ENCODE measurements around the gene PROZ. TPM values are rescaled to one million over a fixed set of nuclear protein-coding genes. Genes with fewer than 3 reads are reported as not detected.

The PROZ gene
- total RNA-seq, 2 experiments from 2014 or later, result 0.19 TPM; not detected in 1

DNA sequence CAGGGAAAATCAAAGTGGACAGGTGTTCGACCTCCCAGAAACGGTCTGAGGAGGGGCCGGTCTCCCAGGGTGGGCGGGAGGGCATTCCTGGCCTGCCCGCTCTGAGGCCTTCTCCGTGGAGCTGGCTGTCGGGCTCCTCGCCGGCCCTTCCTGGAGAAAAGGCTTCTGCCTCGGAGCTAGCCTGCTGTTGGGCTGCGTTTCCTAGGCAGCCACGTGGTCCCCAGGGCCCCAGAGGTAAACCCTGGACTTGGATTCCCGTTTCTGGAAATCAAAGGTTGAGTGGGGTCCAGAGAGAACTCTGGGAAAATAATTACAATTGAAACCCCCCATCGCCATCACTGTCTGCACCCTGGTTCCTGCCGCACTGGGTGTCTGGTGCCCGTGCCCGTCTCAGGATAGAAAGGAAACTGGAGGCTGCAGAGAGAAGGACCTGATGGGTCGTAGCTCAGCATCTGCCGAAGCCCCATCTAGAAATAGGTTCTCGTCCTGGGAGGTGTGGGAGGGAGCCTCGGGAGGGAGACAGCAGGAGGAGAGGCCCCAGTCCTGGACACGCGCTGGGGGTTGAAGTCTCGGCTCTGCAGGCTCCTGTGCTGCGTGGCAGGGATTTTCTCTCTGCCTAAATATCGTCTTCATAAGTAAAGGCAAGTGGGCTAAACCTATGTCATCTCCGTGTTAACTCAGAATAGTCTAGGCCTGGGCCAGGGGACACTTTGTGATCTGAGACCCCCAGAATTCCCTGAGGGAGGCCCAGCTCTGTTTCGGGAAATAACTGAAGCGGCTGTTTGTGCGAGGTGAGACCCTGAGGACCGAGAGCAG is 7.7 kb upstream of the PROZ start:
- POLR2A ChIA-PET, result no interaction called here
- H3K27ac Mint-ChIP-seq, result no peak overlapping the region
- CTCF ChIA-PET, result no interaction called here
- no peak for DNase-seq
- H3K9me3 Mint-ChIP-seq, result peaks cover 12% of the 10 kb centered on the region
- no peak overlapping the region for H3K4me3 Mint-ChIP-seq
- H3K36me3 Mint-ChIP-seq (ENCODE audit: low read depth), result peaks cover 10% of the 10 kb centered on the region
- peaks cover 15% of the 10 kb centered on the region for H3K27me3 Mint-ChIP-seq
- peaks cover 22% of the 10 kb centered on the region for H3K4me1 Mint-ChIP-seq

DNA sequence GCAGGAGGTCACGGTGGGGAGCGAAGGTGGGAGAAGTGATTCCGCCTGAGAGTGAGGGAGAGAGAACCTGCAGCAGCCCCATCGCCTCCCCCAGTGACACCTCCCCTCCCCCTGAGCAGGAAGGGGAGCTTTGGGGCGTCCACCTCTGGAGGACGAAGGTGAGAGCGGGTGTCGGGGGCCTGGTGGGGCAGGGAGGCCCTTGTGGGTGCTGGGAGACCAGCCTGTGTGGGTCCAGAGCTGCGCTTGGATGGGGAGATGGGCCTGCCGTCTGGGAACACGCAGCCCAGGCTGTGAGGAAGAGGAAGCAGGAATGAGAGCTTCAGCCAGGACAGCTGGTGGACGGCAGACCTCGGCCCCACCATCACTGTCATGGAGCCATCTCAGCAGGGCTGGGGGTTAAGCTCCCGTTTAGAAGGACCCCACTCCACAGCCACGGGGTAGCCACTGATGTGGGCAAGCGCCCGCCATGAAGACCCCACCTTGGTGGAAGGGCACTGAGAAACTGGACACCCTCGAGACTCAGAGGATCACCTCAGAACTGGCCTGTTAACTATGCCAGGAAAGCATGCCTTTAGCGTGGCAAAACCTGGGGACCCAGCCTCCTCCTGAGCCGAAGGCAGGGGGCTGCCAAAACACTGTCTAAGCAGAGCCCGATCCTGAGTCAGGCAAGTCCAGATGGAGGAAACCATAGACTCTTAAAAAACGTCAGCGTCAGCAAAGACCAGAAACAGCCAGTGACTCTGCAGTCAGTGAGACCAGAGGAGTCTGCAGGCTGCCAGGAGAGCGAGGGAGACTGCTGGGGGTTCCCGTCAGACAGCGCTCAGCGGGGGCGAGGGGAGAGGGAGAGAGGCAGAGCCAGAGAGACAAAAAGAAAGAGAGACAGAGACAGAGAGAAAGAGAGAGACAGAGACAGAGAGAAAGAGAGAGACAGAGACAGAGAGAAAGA is 6.4 kb upstream of the PROZ start:
- H3K27me3 Mint-ChIP-seq, result peaks cover 17% of the 10 kb centered on the region
- DNase-seq, result no peak
- ChIA-PET POLR2A (no interaction called here), CTCF (no interaction called here)
- peaks cover 22% of the 10 kb centered on the region for H3K4me1 Mint-ChIP-seq
- peak overlapping the region; percentile 71 for H3K27ac Mint-ChIP-seq
- peaks cover 12% of the 10 kb centered on the region for H3K36me3 Mint-ChIP-seq (ENCODE audit: low read depth)
- H3K9me3 Mint-ChIP-seq, result peaks cover 17% of the 10 kb centered on the region
- peak overlapping the region; percentile 61 for H3K4me3 Mint-ChIP-seq

DNA sequence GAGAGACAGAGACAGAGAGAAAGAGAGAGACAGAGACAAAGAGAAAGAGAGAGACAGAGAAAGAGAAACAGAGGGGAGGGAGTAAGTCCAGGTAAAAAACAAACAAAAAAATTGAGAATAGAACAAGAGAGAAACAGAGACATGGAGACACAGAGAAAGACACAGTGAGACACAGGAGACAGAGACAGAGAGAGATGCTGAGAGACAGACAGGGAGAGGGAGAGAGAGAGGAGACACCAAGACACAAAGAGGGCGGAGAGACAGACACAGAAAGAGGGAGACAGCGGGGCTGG is 5.8 kb upstream of the PROZ start:
- Mint-ChIP-seq H3K27me3 (peaks cover 23% of the 10 kb centered on the region), H3K9me3 (peaks cover 20% of the 10 kb centered on the region), H3K27ac (peak overlapping the region; percentile 71), H3K4me1 (peaks cover 22% of the 10 kb centered on the region), H3K4me3 (peak overlapping the region; percentile 61), H3K36me3 (ENCODE audit: low read depth) (peaks cover 12% of the 10 kb centered on the region)
- CTCF ChIA-PET, result no interaction called here
- POLR2A ChIA-PET, result no interaction called here
- DNase-seq, result no peak

DNA sequence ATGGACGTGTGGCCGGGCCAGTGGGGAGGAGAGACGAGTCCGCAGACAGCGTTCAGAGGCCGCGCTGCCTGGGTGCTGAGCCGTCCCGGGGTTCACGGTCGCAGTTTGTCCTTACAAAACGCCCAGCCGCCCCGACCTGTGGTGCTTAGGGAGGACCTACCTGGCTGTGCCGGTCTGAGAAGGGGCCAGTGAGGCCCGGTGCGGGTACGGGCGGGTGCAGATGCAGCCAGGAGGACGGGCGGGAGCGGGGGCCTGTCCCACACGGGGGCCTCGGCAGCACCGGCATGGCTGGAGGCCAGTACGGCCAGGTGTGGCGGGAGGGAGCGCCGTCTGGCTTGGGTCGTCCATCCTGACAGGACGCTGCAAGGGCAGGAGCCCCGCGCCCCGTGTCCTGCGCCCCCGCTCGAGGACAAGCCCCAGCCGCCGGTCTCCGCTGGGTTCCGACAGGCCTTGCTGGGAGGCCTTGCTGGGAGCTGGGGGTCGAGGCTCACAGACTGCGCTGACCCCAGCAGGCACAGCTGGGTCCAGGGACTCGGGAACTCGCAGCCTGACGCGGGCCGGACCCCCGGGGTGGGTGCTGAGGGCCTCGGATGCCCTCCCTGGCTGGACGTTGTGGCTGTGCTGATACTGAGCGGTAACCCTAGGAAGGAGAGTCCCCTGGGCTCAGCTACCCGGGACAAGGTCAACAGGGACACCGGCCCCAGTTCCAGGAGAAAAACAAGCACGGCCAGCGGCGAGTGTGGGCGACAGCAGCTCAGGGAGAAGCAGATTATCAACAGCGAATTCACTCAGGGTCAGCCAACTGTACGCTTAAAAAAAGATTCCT is 5.3 kb upstream of the PROZ start:
- H3K36me3 Mint-ChIP-seq (ENCODE audit: low read depth), result peaks cover 12% of the 10 kb centered on the region
- no peak for DNase-seq
- ChIA-PET CTCF (no interaction called here), POLR2A (no interaction called here)
- peak overlapping the region; percentile 62 for H3K4me3 Mint-ChIP-seq
- peak overlapping the region; percentile 71 for H3K27ac Mint-ChIP-seq
- peaks cover 20% of the 10 kb centered on the region for H3K9me3 Mint-ChIP-seq
- peaks cover 22% of the 10 kb centered on the region for H3K4me1 Mint-ChIP-seq
- peaks cover 23% of the 10 kb centered on the region for H3K27me3 Mint-ChIP-seq

DNA sequence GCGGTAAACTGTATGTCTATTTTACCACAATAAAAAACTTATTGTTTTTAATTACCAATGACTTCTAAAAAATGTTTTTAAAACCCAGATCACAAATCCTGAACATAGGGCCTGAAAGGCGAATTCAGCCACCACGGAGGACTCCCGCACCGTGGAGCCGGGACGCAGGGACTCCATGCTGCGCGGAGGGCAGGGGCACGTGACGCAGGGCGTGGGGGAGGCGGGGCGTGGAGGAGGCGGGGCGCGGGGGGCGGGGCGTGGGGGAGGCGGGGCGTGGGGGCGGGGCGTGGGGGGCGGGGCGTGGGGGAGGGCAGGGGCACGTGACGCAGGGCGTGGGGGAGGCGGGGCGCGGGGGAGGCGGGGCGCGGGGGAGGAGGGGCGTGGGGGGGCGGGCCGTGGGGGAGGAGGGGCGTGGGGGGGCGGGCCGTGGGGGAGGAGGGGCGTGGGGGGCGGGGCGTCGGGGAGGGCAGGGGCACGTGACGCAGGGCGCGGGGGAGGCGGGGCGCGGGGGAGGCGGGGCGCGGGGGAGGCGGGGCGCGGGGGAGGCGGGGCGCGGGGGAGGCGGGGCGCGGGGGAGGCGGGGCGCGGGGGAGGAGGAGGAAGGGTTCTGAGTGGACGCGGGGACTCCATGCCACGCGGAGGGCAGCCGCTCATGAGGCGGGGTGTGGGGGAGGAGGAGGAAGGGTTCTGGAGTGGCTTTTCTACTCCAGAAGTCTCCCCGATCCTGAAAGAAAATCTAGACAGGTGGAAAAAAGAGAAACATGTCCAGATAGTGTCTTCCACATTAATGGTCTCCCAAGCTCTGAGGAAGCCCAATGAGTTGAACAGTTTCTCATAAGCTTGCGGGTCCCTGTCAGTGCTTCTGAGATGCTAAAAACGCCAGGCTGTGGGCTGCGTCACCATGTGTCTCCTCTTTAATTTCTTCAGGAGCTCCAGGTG is 4.4 kb upstream of the PROZ start:
- H3K27ac Mint-ChIP-seq, result no peak overlapping the region
- peak; percentile 69 for DNase-seq
- POLR2A ChIA-PET, result no interaction called here
- peaks cover 23% of the 10 kb centered on the region for H3K27me3 Mint-ChIP-seq
- H3K4me3 Mint-ChIP-seq, result peak overlapping the region; percentile 62
- CTCF ChIA-PET, result no interaction called here
- peaks cover 12% of the 10 kb centered on the region for H3K36me3 Mint-ChIP-seq (ENCODE audit: low read depth)
- H3K9me3 Mint-ChIP-seq, result peaks cover 20% of the 10 kb centered on the region
- peaks cover 22% of the 10 kb centered on the region for H3K4me1 Mint-ChIP-seq

DNA sequence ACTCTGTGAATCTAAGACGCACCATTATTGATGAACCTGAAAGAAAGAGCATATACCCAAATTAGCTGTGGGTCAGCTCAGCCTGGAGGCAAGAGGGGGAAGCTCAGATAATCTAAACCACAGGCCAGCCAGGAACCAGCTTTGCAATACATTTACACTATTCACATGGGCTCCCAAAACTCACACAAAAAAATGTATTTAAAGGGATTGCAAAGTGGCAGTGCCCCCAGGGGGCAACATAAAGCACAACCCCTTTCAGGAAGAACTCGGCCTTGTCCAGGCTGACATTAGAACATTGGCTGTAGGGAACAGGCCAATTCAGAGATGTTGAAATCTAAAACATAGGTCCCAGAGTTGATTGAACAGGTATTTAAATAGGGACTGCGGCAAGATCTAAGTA is 3.2 kb upstream of the PROZ start:
- ChIA-PET POLR2A (no interaction called here), CTCF (no interaction called here)
- peaks cover 20% of the 10 kb centered on the region for H3K9me3 Mint-ChIP-seq
- no peak overlapping the region for H3K27ac Mint-ChIP-seq
- H3K4me1 Mint-ChIP-seq, result peaks cover 28% of the 10 kb centered on the region
- H3K4me3 Mint-ChIP-seq, result no peak overlapping the region
- H3K27me3 Mint-ChIP-seq, result peaks cover 23% of the 10 kb centered on the region
- H3K36me3 Mint-ChIP-seq (ENCODE audit: low read depth), result peaks cover 12% of the 10 kb centered on the region
- DNase-seq, result no peak

DNA sequence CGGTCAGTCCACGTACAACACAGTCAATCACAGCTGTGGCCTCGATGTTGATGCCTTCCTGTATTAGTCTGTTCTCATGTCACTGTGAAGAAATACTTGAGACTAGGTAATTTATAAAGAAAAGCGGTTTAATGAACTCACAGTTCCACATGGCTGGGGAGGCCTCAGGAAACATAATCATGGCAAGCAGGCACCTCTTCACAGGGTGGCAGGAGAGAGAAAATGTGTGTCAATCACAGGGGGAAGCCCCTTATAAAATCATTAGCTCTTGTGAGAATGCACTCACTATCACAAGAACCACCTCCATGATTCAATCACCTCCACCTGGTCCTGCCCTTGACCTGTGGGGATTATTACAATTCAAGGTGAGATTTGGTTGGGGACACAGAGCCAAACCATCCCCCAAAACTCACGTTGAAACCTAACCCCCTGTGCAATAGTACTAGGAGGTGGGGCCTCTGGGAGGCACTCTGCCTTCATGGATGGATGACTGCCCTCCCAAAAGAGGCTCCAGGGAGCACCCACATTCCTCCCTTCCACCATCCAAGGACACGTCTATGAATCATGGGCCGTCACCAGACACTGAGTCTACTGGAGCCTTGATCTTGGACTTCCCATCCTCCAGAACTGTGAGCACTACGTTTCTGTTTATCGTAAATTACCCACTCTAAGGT is 2.3 kb upstream of the PROZ start:
- DNase-seq, result no peak
- ChIA-PET CTCF (no interaction called here), POLR2A (no interaction called here)
- no peak overlapping the region for H3K27ac Mint-ChIP-seq
- peaks cover 20% of the 10 kb centered on the region for H3K9me3 Mint-ChIP-seq
- H3K36me3 Mint-ChIP-seq (ENCODE audit: low read depth), result peaks cover 12% of the 10 kb centered on the region
- H3K27me3 Mint-ChIP-seq, result peaks cover 22% of the 10 kb centered on the region
- H3K4me3 Mint-ChIP-seq, result no peak overlapping the region
- peaks cover 35% of the 10 kb centered on the region for H3K4me1 Mint-ChIP-seq

DNA sequence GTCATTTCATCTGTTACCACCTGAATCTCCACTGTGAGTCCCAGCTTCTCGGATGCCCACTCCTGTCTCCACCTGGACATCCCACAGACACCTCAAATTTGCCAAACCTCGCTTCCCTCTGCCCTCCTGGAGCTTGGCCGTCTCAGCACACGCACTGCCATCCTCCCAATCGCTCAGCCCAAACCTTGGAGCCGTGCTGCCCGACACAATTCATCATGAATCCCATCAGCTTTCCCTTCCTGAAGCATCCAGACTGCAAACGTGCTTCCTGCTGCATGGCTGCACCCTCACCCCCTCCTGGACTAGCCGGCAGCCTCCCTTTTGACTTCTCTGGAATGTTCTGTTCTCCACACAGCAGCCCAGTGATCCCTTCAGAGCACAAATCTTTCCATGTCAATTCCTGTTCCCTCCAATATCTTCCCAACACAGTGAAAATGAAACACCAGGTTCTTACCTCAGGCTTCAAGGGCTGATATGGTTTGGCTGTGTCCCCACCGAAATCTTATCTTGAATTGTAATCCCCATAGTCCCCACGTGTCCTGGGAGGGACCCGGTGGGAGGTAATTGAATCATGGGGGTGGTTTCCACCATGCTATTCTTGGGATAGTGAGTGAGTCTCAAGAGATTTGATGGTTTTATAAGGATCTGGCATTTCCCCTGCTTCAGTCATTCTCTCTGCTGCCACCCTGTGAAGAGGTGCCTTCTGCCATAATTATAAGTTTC is 1.1 kb upstream of the PROZ start:
- H3K27me3 Mint-ChIP-seq, result peaks cover 17% of the 10 kb centered on the region
- no peak overlapping the region for H3K27ac Mint-ChIP-seq
- DNase-seq, result no peak
- H3K4me3 Mint-ChIP-seq, result no peak overlapping the region
- POLR2A ChIA-PET, result no interaction called here
- peaks cover 34% of the 10 kb centered on the region for H3K4me1 Mint-ChIP-seq
- peaks cover 11% of the 10 kb centered on the region for H3K36me3 Mint-ChIP-seq (ENCODE audit: low read depth)
- CTCF ChIA-PET, result interaction anchor here (0.6 kb wide), 1 partner anchor 207 kb away, joined by 3 read pairs; no protein-coding TSS in a partner anchor
- peaks cover 20% of the 10 kb centered on the region for H3K9me3 Mint-ChIP-seq

DNA sequence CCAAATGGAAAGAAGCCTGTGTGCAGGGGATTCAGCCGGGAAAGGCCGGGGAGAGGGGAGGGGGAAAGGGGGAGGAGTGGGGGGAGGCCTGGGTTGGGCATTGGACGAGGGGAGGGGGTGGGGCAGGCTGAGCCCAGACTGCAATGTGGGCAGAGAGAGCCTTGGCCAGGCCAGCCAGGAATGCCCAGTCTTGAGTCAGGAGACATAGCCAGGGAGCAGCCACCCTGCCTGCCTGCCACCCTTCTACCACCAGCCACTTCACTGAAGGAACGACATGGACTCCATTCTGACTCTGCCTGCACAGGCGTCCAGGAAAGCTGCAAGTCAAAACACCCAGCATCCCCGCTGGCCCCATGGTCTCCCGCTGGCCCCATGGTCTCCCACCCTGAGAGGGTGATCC is 498 bp downstream of the PROZ start:
- no peak for DNase-seq
- Mint-ChIP-seq H3K4me3 (no peak overlapping the region), H3K9me3 (peaks cover 20% of the 10 kb centered on the region), H3K27ac (no peak overlapping the region), H3K4me1 (peaks cover 34% of the 10 kb centered on the region), H3K36me3 (ENCODE audit: low read depth) (peaks cover 7% of the 10 kb centered on the region), H3K27me3 (peaks cover 11% of the 10 kb centered on the region)
- ChIA-PET POLR2A (no interaction called here), CTCF (interaction anchor here (0.6 kb wide), 1 partner anchor 16 kb away, joined by 3 read pairs; no protein-coding TSS in a partner anchor)

DNA sequence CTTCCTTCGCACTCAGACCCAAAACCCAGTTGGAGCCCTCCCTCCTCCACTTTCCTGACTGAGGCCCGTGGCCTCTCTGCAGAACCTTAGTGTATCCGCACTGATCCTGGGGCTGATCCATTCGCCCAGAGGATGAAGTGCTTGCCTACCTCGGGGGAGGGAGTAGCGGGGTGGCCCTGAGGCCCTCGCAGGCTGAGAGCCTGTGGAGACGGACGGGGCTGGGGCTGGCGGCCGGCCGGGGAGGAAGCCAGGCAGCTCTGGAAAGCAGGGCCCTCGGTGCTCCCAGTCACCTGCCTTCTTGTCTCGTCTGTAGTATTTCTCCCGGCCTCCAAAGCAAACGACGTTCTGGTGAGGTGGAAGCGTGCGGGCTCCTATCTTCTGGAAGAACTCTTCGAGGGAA is 1.3 kb downstream of the PROZ start:
- CTCF ChIA-PET, result no interaction called here
- Mint-ChIP-seq H3K27me3 (peaks cover 11% of the 10 kb centered on the region), H3K9me3 (peaks cover 20% of the 10 kb centered on the region), H3K4me1 (peaks cover 39% of the 10 kb centered on the region), H3K36me3 (ENCODE audit: low read depth) (peaks cover 7% of the 10 kb centered on the region), H3K4me3 (no peak overlapping the region), H3K27ac (no peak overlapping the region)
- DNase-seq, result no peak
- POLR2A ChIA-PET, result no interaction called here

DNA sequence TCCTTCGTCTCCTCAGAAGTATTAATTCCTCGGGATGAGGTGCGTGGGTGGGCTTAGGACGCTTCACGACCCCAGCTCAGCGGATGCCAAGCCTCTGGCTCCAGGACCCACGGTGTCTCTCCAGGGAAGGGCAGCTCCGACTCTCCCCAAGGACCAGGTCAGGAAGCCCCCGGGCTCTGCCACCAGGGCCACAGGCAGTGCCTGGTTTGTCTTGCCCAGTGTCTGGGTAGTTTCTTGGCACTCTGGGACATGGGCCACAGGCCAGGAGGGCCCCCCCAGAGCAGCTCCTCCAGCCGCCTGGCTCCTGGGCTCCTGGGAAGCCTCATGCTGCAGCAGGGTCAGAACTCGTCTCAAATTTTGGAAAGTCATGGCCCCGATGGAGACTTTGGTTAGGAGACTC is 2.5 kb downstream of the PROZ start:
- peaks cover 8% of the 10 kb centered on the region for H3K27me3 Mint-ChIP-seq
- peaks cover 8% of the 10 kb centered on the region for H3K9me3 Mint-ChIP-seq
- POLR2A ChIA-PET, result no interaction called here
- peak overlapping the region; percentile 25 for H3K4me3 Mint-ChIP-seq
- CTCF ChIA-PET, result no interaction called here
- no peak for DNase-seq
- H3K36me3 Mint-ChIP-seq (ENCODE audit: low read depth), result no peaks in the 10 kb centered on the region
- H3K4me1 Mint-ChIP-seq, result peaks cover 45% of the 10 kb centered on the region
- H3K27ac Mint-ChIP-seq, result peak overlapping the region; percentile 81
